Neural cell (in vitro differentiated cells): ENCODE measurements around the gene NELL1.

Experiments
- CTCF ChIP-seq: fragments of 450-650 bp; IDR thresholded peaks from 2 replicates; pipeline ENCODE4 v1.5.1; 2014; ENCODE audit warnings: antibody characterized with exemption, mild to moderate bottlenecking, moderate library complexity; ENCODE audit not compliant: poor library complexity, severe bottlenecking
- EP300 ChIP-seq: fragments of 450-650 bp; conservative IDR thresholded peaks from 2 replicates; pipeline ENCODE4 v1.6.1; 2014; ENCODE audit warnings: antibody characterized with exemption, mild to moderate bottlenecking, moderate library complexity; ENCODE audit not compliant: poor library complexity, severe bottlenecking
- EZH2 ChIP-seq: fragments of 200-600, 300-800 bp; shearing (Covaris generic), sonication (generic); IDR thresholded peaks from 2 replicates; pipeline ENCODE4 v1.6.1; 2014; ENCODE audit warnings: antibody characterized with exemption, low read length, borderline replicate concordance, mild to moderate bottlenecking; ENCODE audit not compliant: insufficient read depth, poor library complexity, severe bottlenecking
- MXI1 ChIP-seq: fragments of 450-650 bp; conservative IDR thresholded peaks from 2 replicates; pipeline ENCODE4 v1.6.1; 2014; ENCODE audit warnings: antibody characterized with exemption, mild to moderate bottlenecking; ENCODE audit not compliant: poor library complexity, severe bottlenecking
- POLR2AphosphoS5 ChIP-seq: IDR thresholded peaks from 2 replicates; pipeline ENCODE4 v1.6.1; 2012
- SMC3 ChIP-seq: fragments of 450-650 bp; conservative IDR thresholded peaks from 2 replicates; pipeline ENCODE4 v1.6.1; 2014; ENCODE audit warnings: antibody characterized with exemption, mild to moderate bottlenecking, moderate library complexity; ENCODE audit not compliant: poor library complexity

GRCh38 chr11:21264125-21264524 is 594.7 kb downstream of the NELL1 start:
- no peak for TF ChIP-seq CTCF
- no peak for TF ChIP-seq EZH2
- no peak for TF ChIP-seq POLR2AphosphoS5
- no peak for TF ChIP-seq MXI1
- TF ChIP-seq EP300: no peak
- no peak for TF ChIP-seq SMC3
